H1 (cell line): ENCODE results near the gene RAD51B.

Experiments used
- CEBPB ChIP-seq: IDR thresholded peaks from 2 replicates; pipeline ENCODE4 v1.6.1; 2012; ENCODE audit warnings: low read depth, low read length
- FOSL1 ChIP-seq: IDR thresholded peaks from 2 replicates; pipeline ENCODE4 v1.6.1; 2011; ENCODE audit warnings: mild to moderate bottlenecking, low read depth, low read length, moderate library complexity; ENCODE audit not compliant: insufficient read depth
- JUND ChIP-seq: IDR thresholded peaks from 2 replicates; pipeline ENCODE4 v1.6.1; 2011; ENCODE audit warnings: mild to moderate bottlenecking, improper control_type of control experiment, low read length
- KDM1A ChIP-seq: fragments of 200-600, 300-600 bp; sonication (generic); IDR thresholded peaks from 2 replicates; pipeline ENCODE4 v1.7.1; 2016; ENCODE audit warnings: mild to moderate bottlenecking, low read length, borderline replicate concordance
- POLR2A ChIP-seq, 2 experiments: IDR thresholded peaks; 1 replicate in 1 of 2; 2 replicates in 1 of 2; pipeline ENCODE4 v1.6.1; 2011; ENCODE audit warnings: low read depth in 2 of 2, low read length in 2 of 2, mild to moderate bottlenecking in 2 of 2; ENCODE audit errors: control extremely low read depth in 1 of 2
- POLR2AphosphoS5 ChIP-seq: IDR thresholded peaks from 2 replicates; pipeline ENCODE4 v1.6.1; 2011; ENCODE audit warnings: low read depth, low read length
- RAD21 ChIP-seq, 2 experiments: IDR thresholded peaks in 1 of 2; conservative IDR thresholded peaks in 1 of 2; 2 replicates each; pipeline ENCODE4 v1.6.1; 2011; ENCODE audit warnings: low read depth in 2 of 2, low read length in 2 of 2, improper control_type of control experiment in 1 of 2, inconsistent platforms in 1 of 2, mild to moderate bottlenecking in 1 of 2, moderate library complexity in 1 of 2
- RFX5 ChIP-seq: IDR thresholded peaks from 2 replicates; pipeline ENCODE4 v1.6.1; 2011; ENCODE audit warnings: low read depth, low read length, improper control_type of control experiment, borderline replicate concordance
- SP2 ChIP-seq: IDR thresholded peaks from 2 replicates; pipeline ENCODE4 v1.6.1; 2012; ENCODE audit warnings: mild to moderate bottlenecking, low read length, inconsistent platforms
- SP4 ChIP-seq: IDR thresholded peaks from 2 replicates; pipeline ENCODE4 v1.6.1; 2012; ENCODE audit warnings: low read length, inconsistent platforms
- TBP ChIP-seq: IDR thresholded peaks from 2 replicates; pipeline ENCODE4 v1.6.1; 2011; ENCODE audit warnings: low read depth, low read length, improper control_type of control experiment
- ZNF274 ChIP-seq: IDR thresholded peaks from 2 replicates; pipeline ENCODE4 v1.7.0; 2012; ENCODE audit warnings: low read length, borderline replicate concordance; ENCODE audit errors: extremely low read depth
- TF ChIP-seq, protein P1 (sequence below), 3 experiments: IDR thresholded peaks; 1 replicate in 2 of 3; 2 replicates in 1 of 3; pipeline versions ENCODE4 v1.5.1 to v1.6.1; 2011; ENCODE audit warnings: low read length in 3 of 3, mild to moderate bottlenecking in 3 of 3, inconsistent platforms in 2 of 3, low read depth in 1 of 3, moderate library complexity in 1 of 3; ENCODE audit not compliant: insufficient read depth in 1 of 3; ENCODE audit errors: control extremely low read depth in 1 of 3

DNA sequence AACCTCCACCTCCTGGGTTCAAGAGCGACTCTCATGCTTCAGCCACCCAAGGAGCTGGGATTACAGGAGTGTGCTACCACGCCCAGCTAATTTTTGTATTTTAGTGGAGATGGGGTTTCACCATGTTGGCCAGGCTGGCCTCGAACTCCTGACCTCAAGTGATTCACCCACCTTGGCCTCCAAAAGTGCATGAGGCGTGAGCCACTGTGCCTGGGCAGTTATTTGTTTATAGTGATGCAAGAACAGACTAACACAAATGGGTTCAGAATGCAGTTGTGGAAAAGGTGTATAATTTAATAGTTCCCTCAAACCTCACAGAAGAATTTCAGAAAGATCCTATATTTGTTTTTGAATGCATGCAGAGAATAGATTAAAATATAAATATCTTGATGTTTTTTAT, 526.2 kb downstream of the RAD51B start:
- TF ChIP-seq POLR2AphosphoS5 (no peak), KDM1A (no peak), SP2 (no peak), ZNF274 (no peak), FOSL1 (no peak), POLR2A (IDR thresholded peaks at IDR 0.05; ENCODE audit: control extremely low read depth in 1 of 2, low read depth in 2 of 2, low read length in 2 of 2) (no peak), RFX5 (no peak), SP4 (no peak), JUND (no peak), TBP (no peak), RAD21 (IDR thresholded peaks at IDR 0.05 in 1 of 2, conservative IDR thresholded peaks at IDR 0.05 in 1 of 2; ENCODE audit: low read depth in 2 of 2, low read length in 2 of 2) (no peak), CEBPB (no peak)
- TF ChIP-seq, protein P1, sequence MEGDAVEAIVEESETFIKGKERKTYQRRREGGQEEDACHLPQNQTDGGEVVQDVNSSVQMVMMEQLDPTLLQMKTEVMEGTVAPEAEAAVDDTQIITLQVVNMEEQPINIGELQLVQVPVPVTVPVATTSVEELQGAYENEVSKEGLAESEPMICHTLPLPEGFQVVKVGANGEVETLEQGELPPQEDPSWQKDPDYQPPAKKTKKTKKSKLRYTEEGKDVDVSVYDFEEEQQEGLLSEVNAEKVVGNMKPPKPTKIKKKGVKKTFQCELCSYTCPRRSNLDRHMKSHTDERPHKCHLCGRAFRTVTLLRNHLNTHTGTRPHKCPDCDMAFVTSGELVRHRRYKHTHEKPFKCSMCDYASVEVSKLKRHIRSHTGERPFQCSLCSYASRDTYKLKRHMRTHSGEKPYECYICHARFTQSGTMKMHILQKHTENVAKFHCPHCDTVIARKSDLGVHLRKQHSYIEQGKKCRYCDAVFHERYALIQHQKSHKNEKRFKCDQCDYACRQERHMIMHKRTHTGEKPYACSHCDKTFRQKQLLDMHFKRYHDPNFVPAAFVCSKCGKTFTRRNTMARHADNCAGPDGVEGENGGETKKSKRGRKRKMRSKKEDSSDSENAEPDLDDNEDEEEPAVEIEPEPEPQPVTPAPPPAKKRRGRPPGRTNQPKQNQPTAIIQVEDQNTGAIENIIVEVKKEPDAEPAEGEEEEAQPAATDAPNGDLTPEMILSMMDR (IDR thresholded peaks at IDR 0.05; ENCODE audit: control extremely low read depth in 1 of 3, insufficient read depth in 1 of 3, low read depth in 1 of 3, low read length in 3 of 3), result no peak
